GM12878 (cell line): ENCODE results near the gene PTPRN2. TPM values are rescaled to one million over a fixed set of nuclear protein-coding genes. Genes with fewer than 3 reads are reported as not detected.
A peak's percentile ranks its signal among the peaks of the same experiment; 100 is the strongest.
"Not testable (repeated sequence)": the region's sequence is repeated elsewhere in the genome, so short reads cannot be mapped to it uniquely, and the experiment has no call there.

Experiments used
- ATAC-seq: fragments of 200-7000 bp; cut with Tn5 transposase; 3 replicates; pipeline ENCODE4 v1.9.1; 2020; ENCODE audit warnings: mild to moderate bottlenecking, moderate library complexity
- BruUV-seq: library from RNA; stranded (reverse); fragments of 400-500 nt; replicated peaks from 2 replicates; lab custom pipeline; 2021; lab: Mats Ljungman, UMichigan
- CTCF ChIA-PET: fragments of 300-600 bp; sonication (Branson Sonifier 250); formaldehyde crosslinking; extraction: SDS; loops from one replicate; lab custom pipeline; 2021; ENCODE audit warnings: inconsistent platforms; lab: Yijun Ruan, JAX
- POLR2A ChIA-PET: fragments of 350-600 bp; formaldehyde crosslinking; extraction: SDS; loops from one replicate; lab custom pipeline; 2021; ENCODE audit warnings: inconsistent platforms; lab: Charles Lee
- RAD21 ChIA-PET: fragments of 300-600 bp; sonication (Branson Sonifier 250); formaldehyde crosslinking; loops from one replicate; lab custom pipeline; 2023; ENCODE audit warnings: antibody characterized with exemption; ENCODE audit not compliant: unreplicated experiment; lab: Charles Lee
- SMC1A ChIA-PET: fragments of 300-600 bp; sonication (Branson Sonifier 250); formaldehyde crosslinking; loops from one replicate; lab custom pipeline; 2023; ENCODE audit not compliant: unreplicated experiment, uncharacterized antibody; lab: Charles Lee
- DNase-seq: peaks from one replicate; pipeline ENCODE4 v3.0.0-alpha.2; 2011; ENCODE audit warnings: low read depth, low spot score
- FAIRE-seq: peaks from 3 replicates; lab custom pipeline; 2011; peaks lifted over from hg19 to GRCh38; lab: Jason Lieb, UNC
- H2AFZ ChIP-seq: 2 replicates; pipeline ENCODE4 v1.6.0; 2011; ENCODE audit warnings: low read depth, low read length, control low read depth; ENCODE audit not compliant: control insufficient read depth
- H3K27ac ChIP-seq: 2 replicates; pipeline ENCODE4 v1.5.1; 2011; ENCODE audit warnings: control low read depth; ENCODE audit not compliant: control insufficient read depth, insufficient read depth
- H3K27me3 ChIP-seq, 2 experiments: replicated peaks in 1 of 2; 2 replicates each; pipeline versions ENCODE4 v1.6.0 to v1.6.1; 2011; ENCODE audit warnings: low read length in 1 of 2; ENCODE audit not compliant: control insufficient read depth in 2 of 2, insufficient read depth in 2 of 2
- H3K36me3 ChIP-seq, 2 experiments: 2 replicates each; pipeline ENCODE4 v1.5.1; 2011; ENCODE audit warnings: low read length in 1 of 2; ENCODE audit not compliant: control insufficient read depth in 2 of 2, insufficient read depth in 2 of 2
- H3K4me1 ChIP-seq: 2 replicates; pipeline ENCODE4 v1.6.1; 2011; ENCODE audit warnings: mild to moderate bottlenecking, low read length, moderate library complexity, mixed read lengths; ENCODE audit not compliant: control insufficient read depth, insufficient read depth
- H3K4me2 ChIP-seq: 2 replicates; pipeline ENCODE4 v1.6.0; 2011; ENCODE audit warnings: control low read depth; ENCODE audit not compliant: control insufficient read depth, insufficient read depth
- H3K4me3 ChIP-seq: fragments of 200-600 bp; sonication (generic); 2 replicates; pipeline ENCODE4 v1.5.1; 2016
- H3K79me2 ChIP-seq: 2 replicates; pipeline ENCODE4 v1.6.0; 2011; ENCODE audit warnings: low read length; ENCODE audit not compliant: control insufficient read depth, insufficient read depth
- H3K9ac ChIP-seq: 2 replicates; pipeline ENCODE4 v1.8.0; 2011; ENCODE audit warnings: low read length, control low read depth, mixed read lengths; ENCODE audit not compliant: control insufficient read depth, insufficient read depth
- H3K9me3 ChIP-seq: replicated peaks from 3 replicates; pipeline ENCODE4 v1.5.1; 2011; ENCODE audit warnings: mild to moderate bottlenecking, low read length; ENCODE audit not compliant: control insufficient read depth, insufficient read depth
- H4K20me1 ChIP-seq: 2 replicates; pipeline ENCODE4 v1.6.0; 2011; ENCODE audit not compliant: control insufficient read depth, insufficient read depth
- BCL11A ChIP-seq: IDR thresholded peaks from 2 replicates; pipeline ENCODE4 v1.6.1; 2011; ENCODE audit warnings: low read depth, low read length
- CHD2 ChIP-seq: IDR thresholded peaks from 2 replicates; pipeline ENCODE4 v1.6.1; 2011; ENCODE audit warnings: low read depth, low read length, improper control_type of control experiment, borderline replicate concordance
- FOXM1 ChIP-seq: IDR thresholded peaks from 2 replicates; pipeline ENCODE4 v1.6.1; 2012; ENCODE audit warnings: low read depth, mild to moderate bottlenecking, inconsistent platforms, low read length, moderate library complexity
- KLF5 ChIP-seq: fragments of 450-650 bp; IDR thresholded peaks from 2 replicates; pipeline ENCODE4 v1.6.1; 2014; ENCODE audit warnings: mild to moderate bottlenecking; ENCODE audit not compliant: partially characterized antibody
- NR2C2 ChIP-seq: IDR thresholded peaks from 2 replicates; pipeline ENCODE4 v1.6.1; 2011; ENCODE audit warnings: borderline replicate concordance, low read depth; ENCODE audit not compliant: control insufficient read depth, insufficient read length
- PBX3 ChIP-seq: IDR thresholded peaks from 2 replicates; pipeline ENCODE4 v1.6.1; 2011; ENCODE audit warnings: mild to moderate bottlenecking, low read depth, low read length, moderate library complexity; ENCODE audit not compliant: insufficient replicate concordance
- WGBS: methylation state at CpG from one replicate; pipeline ENCODE4 v1.1.6; 2016; ENCODE audit warnings: low lambda C conversion rate; ENCODE audit not compliant: insufficient replicate concordance, insufficient coverage; ENCODE audit errors: missing lambda C conversion rate; 5-methylcytosine and 5-hydroxymethylcytosine counted together
- in situ Hi-C: fragments of 300-500 bp; cut with MboI; formaldehyde crosslinking; loops from 9 replicates; pipeline ENCODE4 v1.14.3; 2018; ENCODE audit warnings: mixed read lengths
- intact Hi-C: fragments of 100-400 bp; cut with micrococcal nuclease; formaldehyde crosslinking; loops from one replicate; pipeline ENCODE4 v1.14.2; 2022; ENCODE audit not compliant: unreplicated experiment
- polyA plus RNA-seq, 11 experiments: library from polyadenylated mRNA; depleted of rRNA in 4 of 11; unstranded in 6 of 11; stranded (reverse) in 5 of 11; fragments of >200 nt; fragmentation: Nextera tagmentation in 4 of 11; fragmentation: Illumina TruSeq in 1 of 11; extraction: Ambion mirVana in 4 of 11; extraction: Trizol in 1 of 11; gene quantifications; 1 replicate in 1 of 11; 2 replicates in 10 of 11; pipeline versions ENCODE4 v1.2.1 to v1.2.3, GENCODE V29; 2011 to 2016; ENCODE audit warnings: inconsistent platforms in 2 of 11, missing spikeins in 2 of 11, low read depth in 1 of 11
- total RNA-seq, 4 experiments: library from RNA; depleted of rRNA in 3 of 4; stranded (reverse); fragments of >200 nt in 3 of 4; fragmentation: Illumina TruSeq in 1 of 4; extraction: Trizol in 1 of 4; gene quantifications; 2 replicates each; pipeline versions ENCODE4 v1.2.1 to v1.2.3, GENCODE V29; 2013 to 2021
- TF ChIP-seq, protein P1 (sequence below): IDR thresholded peaks from 2 replicates; pipeline ENCODE4 v1.6.1; 2011; ENCODE audit warnings: borderline replicate concordance, low read depth, mild to moderate bottlenecking, moderate library complexity, low read length; ENCODE audit not compliant: insufficient read depth, poor library complexity, severe bottlenecking
- TF ChIP-seq, protein P2 (sequence below): IDR thresholded peaks from 2 replicates; pipeline ENCODE4 v1.6.1; 2012; ENCODE audit warnings: low read depth, low read length, improper control_type of control experiment

PTPRN2 gene
- total and polyA plus RNA-seq, 10 of the 15 experiments (the other 5 are each of a cell fraction or from before 2014, with no cell fraction given): 5.4 TPM; not detected in 9

GRCh38 chr7:158406364-158406763 lies 181.3 kb downstream of the PTPRN2 start:
- Histone ChIP-seq H3K27ac (no peak overlapping the region), H3K79me2 (no peaks in the 10 kb centered on the region), H3K4me3 (no peak overlapping the region), H4K20me1 (no peaks in the 10 kb centered on the region)
- ChIA-PET SMC1A (no interaction called here), POLR2A (no interaction called here)
- in situ Hi-C loops: no loop called here
- no peak for TF ChIP-seq CHD2
- no peak for TF ChIP-seq FOXM1
- TF ChIP-seq, protein P1, sequence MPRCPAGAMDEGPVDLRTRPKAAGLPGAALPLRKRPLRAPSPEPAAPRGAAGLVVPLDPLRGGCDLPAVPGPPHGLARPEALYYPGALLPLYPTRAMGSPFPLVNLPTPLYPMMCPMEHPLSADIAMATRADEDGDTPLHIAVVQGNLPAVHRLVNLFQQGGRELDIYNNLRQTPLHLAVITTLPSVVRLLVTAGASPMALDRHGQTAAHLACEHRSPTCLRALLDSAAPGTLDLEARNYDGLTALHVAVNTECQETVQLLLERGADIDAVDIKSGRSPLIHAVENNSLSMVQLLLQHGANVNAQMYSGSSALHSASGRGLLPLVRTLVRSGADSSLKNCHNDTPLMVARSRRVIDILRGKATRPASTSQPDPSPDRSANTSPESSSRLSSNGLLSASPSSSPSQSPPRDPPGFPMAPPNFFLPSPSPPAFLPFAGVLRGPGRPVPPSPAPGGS: peak; percentile 65
- TF ChIP-seq NR2C2: no peak
- TF ChIP-seq BCL11A: no peak
- TF ChIP-seq KLF5: no peak
- TF ChIP-seq, protein P2, sequence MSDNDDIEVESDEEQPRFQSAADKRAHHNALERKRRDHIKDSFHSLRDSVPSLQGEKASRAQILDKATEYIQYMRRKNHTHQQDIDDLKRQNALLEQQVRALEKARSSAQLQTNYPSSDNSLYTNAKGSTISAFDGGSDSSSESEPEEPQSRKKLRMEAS: no peak
- TF ChIP-seq PBX3: no peak
- TF ChIP-seq, all 136 proteins: peak for 1
- no peaks in the 10 kb centered on the region for H3K4me1 ChIP-seq
- no peak overlapping the region for H3K4me2 ChIP-seq
- CTCF ChIA-PET: no interaction called here
- FAIRE-seq (no peak), ATAC-seq (no peak), DNase-seq (no peak)
- 90% methylated on average over 9 of the region's 10 CpGs for WGBS
- H3K9ac ChIP-seq: no peak overlapping the region
- BruUV-seq: no TSS peak
- H3K9me3 ChIP-seq: peaks cover 2% of the 10 kb centered on the region; the same call in 1 of the 3 replicates
- intact Hi-C loops: no loop called here
- H3K27me3 ChIP-seq: no peaks in the 10 kb centered on the region
- H3K36me3 ChIP-seq: no peaks in the 10 kb centered on the region
- RAD21 ChIA-PET: no interaction called here
- no peak overlapping the region for H2AFZ ChIP-seq

- H3K9ac ChIP-seq, BruUV-seq, CTCF ChIA-PET, H4K20me1 ChIP-seq, H3K27ac ChIP-seq, FAIRE-seq, H3K27me3 ChIP-seq, H3K79me2 ChIP-seq, intact Hi-C loops, H2AFZ ChIP-seq, H3K36me3 ChIP-seq, H3K4me2 ChIP-seq, DNase-seq, POLR2A ChIA-PET, H3K9me3 ChIP-seq, H3K4me1 ChIP-seq, ATAC-seq, in situ Hi-C loops, SMC1A ChIA-PET, RAD21 ChIA-PET, H3K4me3 ChIP-seq: not testable (repeated sequence)
- WGBS: 77% methylated on average over 29 of the region's 30 CpGs
Measured at GRCh38 chr7:158405771-158406170, 181.9 kb downstream of the PTPRN2 start.
